Activated CD8-positive, alpha-beta T cell treated with anti-CD3 and anti-CD28 coated beads for 36 hours (primary cell): ENCODE results near the gene GNB1L. TPM values are rescaled to one million over a fixed set of nuclear protein-coding genes. Genes with fewer than 3 reads are reported as not detected.

Source experiments
- ATAC-seq: fragments of 200-7000 bp; cut with Tn5 transposase; one replicate; pipeline ENCODE4 v1.10.0; 2021; ENCODE audit warnings: mild to moderate bottlenecking, moderate library complexity
- CTCF ChIA-PET: fragments of 350-600 bp; sonication (Branson Sonifier 250); formaldehyde crosslinking; loops from one replicate; lab custom pipeline; 2021; ENCODE audit warnings: antibody characterized with exemption; lab: Charles Lee
- POLR2A ChIA-PET: fragments of 350-600 bp; sonication (Branson Sonifier 250); formaldehyde crosslinking; loops from one replicate; lab custom pipeline; 2021; ENCODE audit warnings: antibody characterized with exemption; lab: Charles Lee
- DNase-seq: peaks from one replicate; pipeline ENCODE4 v3.0.0-alpha.2; 2020
- H3K27ac Mint-ChIP-seq: one replicate; pipeline ENCODE4 v1.8.0; 2021; ENCODE audit warnings: mild to moderate bottlenecking, mixed read lengths
- H3K27me3 Mint-ChIP-seq: one replicate; pipeline ENCODE4 v1.8.0; 2021; ENCODE audit warnings: mixed read lengths
- H3K36me3 Mint-ChIP-seq: one replicate; pipeline ENCODE4 v1.8.0; 2021; ENCODE audit warnings: low read depth, mixed read lengths
- H3K4me1 Mint-ChIP-seq: one replicate; pipeline ENCODE4 v1.8.0; 2021; ENCODE audit warnings: low read depth, mixed read lengths
- H3K4me3 Mint-ChIP-seq: one replicate; pipeline ENCODE4 v1.8.0; 2021; ENCODE audit warnings: mild to moderate bottlenecking, moderate library complexity, mixed read lengths
- H3K9me3 Mint-ChIP-seq: one replicate; pipeline ENCODE4 v1.8.0; 2021; ENCODE audit warnings: mixed read lengths
- CTCF ChIP-seq: fragments of 200-600 bp; IDR thresholded peaks from one replicate; pipeline ENCODE4 v1.8.0; 2022; ENCODE audit warnings: antibody characterized with exemption, mild to moderate bottlenecking
- intact Hi-C: fragments of 100-400 bp; cut with micrococcal nuclease; formaldehyde crosslinking; loops from one replicate; pipeline ENCODE4 v1.10.0; 2022
- total RNA-seq, 2 experiments: library from RNA; stranded (reverse); gene quantifications; one replicate each; pipeline ENCODE4 v1.2.3, GENCODE V29; 2021

The GNB1L gene
- total RNA-seq, 2 experiments from 2014 or later = 16.2 to 17.4 TPM

- no peak for DNase-seq
- H3K4me3 Mint-ChIP-seq = no peak overlapping the region
These were observed 91.0 kb downstream of the GNB1L start for GRCh38 chr22:19763458-19764298.

GRCh38 chr22:19762568-19763457 lies 91.9 kb downstream of the GNB1L start:
- peaks cover 48% of the 10 kb centered on the region for H3K27me3 Mint-ChIP-seq
- TF ChIP-seq CTCF = no peak
- no peak overlapping the region for H3K4me3 Mint-ChIP-seq
- H3K27ac Mint-ChIP-seq = no peak overlapping the region
- ATAC-seq = no peak
- no peaks in the 10 kb centered on the region for H3K9me3 Mint-ChIP-seq
- DNase-seq = no peak
- CTCF ChIA-PET = interaction anchor here (1.4 kb wide), 1 partner anchor 134 kb away, joined by 3 read pairs; no protein-coding TSS in a partner anchor
- H3K36me3 Mint-ChIP-seq = no peaks in the 10 kb centered on the region
- POLR2A ChIA-PET = interaction anchor here (0.6 kb wide), 1 partner anchor 86 kb away, joined by 3 read pairs; no protein-coding TSS in a partner anchor
- intact Hi-C loops = no loop called here
- peaks cover 22% of the 10 kb centered on the region for H3K4me1 Mint-ChIP-seq

More at GRCh38 chr22:19763458-19764298, 91.0 kb downstream of the GNB1L start:
- H3K9me3 Mint-ChIP-seq = no peaks in the 10 kb centered on the region
- H3K27ac Mint-ChIP-seq = no peak overlapping the region
- intact Hi-C loops = no loop called here
- no peak for TF ChIP-seq CTCF
- no peak for ATAC-seq
- CTCF ChIA-PET = interaction anchor here (0.9 to 1.4 kb wide), 4 partner anchors 33 to 147 kb away, joined by 3 to 6 read pairs (median 4); partner anchors contain the start of gene GP1BB
- no peaks in the 10 kb centered on the region for H3K36me3 Mint-ChIP-seq
- peaks cover 24% of the 10 kb centered on the region for H3K4me1 Mint-ChIP-seq
- POLR2A ChIA-PET = interaction anchor here (1.4 kb wide), 1 partner anchor 13 kb away, joined by 3 read pairs; no protein-coding TSS in a partner anchor
- H3K27me3 Mint-ChIP-seq = peaks cover 51% of the 10 kb centered on the region

- intact Hi-C loops = no loop called here
- POLR2A ChIA-PET = interaction anchor here (0.6 kb wide), 1 partner anchor 87 kb away, joined by 3 read pairs; no protein-coding TSS in a partner anchor
- CTCF ChIA-PET = interaction anchor here (1.4 kb wide), 1 partner anchor 135 kb away, joined by 3 read pairs; no protein-coding TSS in a partner anchor
These were observed 92.7 kb downstream of the GNB1L start for GRCh38 chr22:19761725-19762567.

More at GRCh38 chr22:19761725-19762567, 92.7 kb downstream of the GNB1L start:
- Mint-ChIP-seq H3K4me3 (peak overlapping the region; percentile 50), H3K9me3 (no peaks in the 10 kb centered on the region), H3K27ac (no peak overlapping the region), H3K36me3 (no peaks in the 10 kb centered on the region), H3K4me1 (peaks cover 20% of the 10 kb centered on the region), H3K27me3 (peaks cover 47% of the 10 kb centered on the region)
- no peak for ATAC-seq
- TF ChIP-seq CTCF = no peak
- DNase-seq = no peak
